ENCODE data around the gene PCNX4. TPM values are rescaled to one million over a fixed set of nuclear protein-coding genes. Genes with fewer than 3 reads are reported as not detected.

The PCNX4 gene
- total RNA-seq, 1 experiment from 2014 or later, result 64.0 TPM

DNA sequence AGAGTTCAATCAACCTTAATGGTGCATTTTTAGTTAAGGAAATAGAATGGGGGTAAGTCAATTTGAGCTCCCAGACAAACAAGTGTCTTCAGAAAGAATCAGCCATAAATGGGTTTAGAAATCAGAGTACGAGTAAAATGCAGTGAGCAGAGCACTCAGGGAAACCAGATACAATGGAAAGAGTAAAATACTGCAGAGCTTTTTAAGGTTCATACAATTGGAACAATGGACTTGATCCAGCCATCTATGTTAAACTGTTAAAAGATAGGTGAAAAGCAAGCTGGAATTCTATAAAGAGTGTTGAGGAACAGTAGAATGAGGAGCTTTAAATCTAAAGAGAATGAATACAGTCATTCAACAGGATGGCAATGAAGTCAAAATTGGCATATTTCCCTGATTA lies 23.8 kb upstream of the PCNX4 start:
- intact Hi-C loops (cut with micrococcal nuclease; ENCODE audit: unreplicated experiment), result loop anchor here (5.0 kb wide), 1 partner anchor 99 kb away; the partner anchor contains the start of gene DHRS7
- CTCF ChIA-PET, result no interaction called here
- Histone ChIP-seq H3K27me3 (replicated peaks; ENCODE audit: insufficient read depth, low read depth, low read length, poor library complexity) (no peaks in the 10 kb centered on the region), H3K4me1 (ENCODE audit: insufficient read depth, low read length, poor library complexity, severe bottlenecking) (no peaks in the 10 kb centered on the region), H3K36me3 (ENCODE audit: insufficient read depth, low read length, poor library complexity, severe bottlenecking) (no peaks in the 10 kb centered on the region), H3K4me3 (ENCODE audit: low read depth, low read length, poor library complexity, severe bottlenecking) (no peak overlapping the region), H3K27ac (ENCODE audit: low read depth, low read length, poor library complexity, severe bottlenecking) (no peak overlapping the region), H3K9me3 (ENCODE audit: low read depth, low read length, poor library complexity, severe bottlenecking) (no peaks in the 10 kb centered on the region)
- POLR2A ChIA-PET (ENCODE audit: low non-redundant PET), result no interaction called here
- TF ChIP-seq EZH2 (IDR thresholded peaks at IDR 0.05; ENCODE audit: borderline replicate concordance, low read depth, low read length, poor library complexity, severe bottlenecking), result no peak
- TF ChIP-seq, protein P1, sequence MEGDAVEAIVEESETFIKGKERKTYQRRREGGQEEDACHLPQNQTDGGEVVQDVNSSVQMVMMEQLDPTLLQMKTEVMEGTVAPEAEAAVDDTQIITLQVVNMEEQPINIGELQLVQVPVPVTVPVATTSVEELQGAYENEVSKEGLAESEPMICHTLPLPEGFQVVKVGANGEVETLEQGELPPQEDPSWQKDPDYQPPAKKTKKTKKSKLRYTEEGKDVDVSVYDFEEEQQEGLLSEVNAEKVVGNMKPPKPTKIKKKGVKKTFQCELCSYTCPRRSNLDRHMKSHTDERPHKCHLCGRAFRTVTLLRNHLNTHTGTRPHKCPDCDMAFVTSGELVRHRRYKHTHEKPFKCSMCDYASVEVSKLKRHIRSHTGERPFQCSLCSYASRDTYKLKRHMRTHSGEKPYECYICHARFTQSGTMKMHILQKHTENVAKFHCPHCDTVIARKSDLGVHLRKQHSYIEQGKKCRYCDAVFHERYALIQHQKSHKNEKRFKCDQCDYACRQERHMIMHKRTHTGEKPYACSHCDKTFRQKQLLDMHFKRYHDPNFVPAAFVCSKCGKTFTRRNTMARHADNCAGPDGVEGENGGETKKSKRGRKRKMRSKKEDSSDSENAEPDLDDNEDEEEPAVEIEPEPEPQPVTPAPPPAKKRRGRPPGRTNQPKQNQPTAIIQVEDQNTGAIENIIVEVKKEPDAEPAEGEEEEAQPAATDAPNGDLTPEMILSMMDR (conservative IDR thresholded peaks at IDR 0.05; ENCODE audit: low read depth, low read length), result no peak
- no peak for DNase-seq (ENCODE audit: low spot score)
- no TSS peak for BruUV-seq (replicated peaks)

DNA sequence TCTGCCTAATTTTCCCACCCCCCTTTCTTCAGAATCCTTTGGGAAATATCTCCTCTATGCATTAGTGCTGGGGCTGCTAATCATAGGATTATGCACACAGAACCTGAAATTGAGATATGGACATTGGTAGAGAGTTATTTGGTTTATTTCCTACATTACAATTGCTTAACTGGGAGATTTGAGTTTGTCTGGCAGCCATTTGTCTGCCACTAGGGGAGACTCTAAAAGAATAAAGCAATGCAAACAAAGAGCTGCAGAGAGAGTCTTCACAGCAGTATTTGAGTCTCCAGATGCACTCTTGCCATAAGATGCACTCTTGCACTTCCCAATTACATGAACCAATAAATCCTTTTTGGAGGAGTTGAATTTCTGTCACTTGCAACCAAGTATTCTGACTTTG lies 12.0 kb upstream of the PCNX4 start:
- H3K4me3 ChIP-seq (ENCODE audit: low read depth, low read length, poor library complexity, severe bottlenecking), result no peak overlapping the region
- BruUV-seq (replicated peaks), result no TSS peak
- intact Hi-C loops (cut with micrococcal nuclease; ENCODE audit: unreplicated experiment), result no loop called here
- no peaks in the 10 kb centered on the region for H3K4me1 ChIP-seq (ENCODE audit: insufficient read depth, low read length, poor library complexity, severe bottlenecking)
- H3K36me3 ChIP-seq (ENCODE audit: insufficient read depth, low read length, poor library complexity, severe bottlenecking), result no peaks in the 10 kb centered on the region
- H3K27ac ChIP-seq (ENCODE audit: low read depth, low read length, poor library complexity, severe bottlenecking), result no peak overlapping the region
- POLR2A ChIA-PET (ENCODE audit: low non-redundant PET), result no interaction called here
- no peaks in the 10 kb centered on the region for H3K27me3 ChIP-seq (replicated peaks; ENCODE audit: insufficient read depth, low read depth, low read length, poor library complexity)
- TF ChIP-seq, protein P1 (conservative IDR thresholded peaks at IDR 0.05; ENCODE audit: low read depth, low read length), result peak; percentile 35; the same call in 1 of the 2 replicates
- no peak for TF ChIP-seq EZH2 (IDR thresholded peaks at IDR 0.05; ENCODE audit: borderline replicate concordance, low read depth, low read length, poor library complexity, severe bottlenecking)
- peaks cover 6% of the 10 kb centered on the region for H3K9me3 ChIP-seq (ENCODE audit: low read depth, low read length, poor library complexity, severe bottlenecking)
- peak; percentile 4 for DNase-seq (ENCODE audit: low spot score)
- CTCF ChIA-PET, result no interaction called here

DNA sequence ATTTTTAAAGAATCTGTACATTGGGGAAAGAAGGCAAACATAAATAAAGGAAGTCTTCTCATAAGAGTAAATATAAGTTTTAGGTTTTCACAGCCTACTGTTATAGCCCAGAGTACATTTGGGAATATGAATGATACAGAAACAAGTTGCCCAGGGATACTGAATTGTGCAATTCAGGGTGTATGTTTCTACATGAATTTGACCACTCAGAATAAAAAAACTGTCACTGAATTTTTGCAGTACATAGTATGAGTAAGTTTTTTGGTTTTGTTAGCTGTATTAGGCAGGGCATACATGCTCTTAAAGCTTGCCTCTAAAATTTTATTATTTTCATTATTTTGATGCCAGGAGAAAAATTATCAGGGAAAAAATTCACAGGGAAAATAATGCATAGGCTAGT lies 6.6 kb upstream of the PCNX4 start:
- Histone ChIP-seq H3K27me3 (replicated peaks; ENCODE audit: insufficient read depth, low read depth, low read length, poor library complexity) (no peaks in the 10 kb centered on the region), H3K36me3 (ENCODE audit: insufficient read depth, low read length, poor library complexity, severe bottlenecking) (no peaks in the 10 kb centered on the region), H3K4me1 (ENCODE audit: insufficient read depth, low read length, poor library complexity, severe bottlenecking) (no peaks in the 10 kb centered on the region), H3K4me3 (ENCODE audit: low read depth, low read length, poor library complexity, severe bottlenecking) (no peak overlapping the region), H3K9me3 (ENCODE audit: low read depth, low read length, poor library complexity, severe bottlenecking) (no peaks in the 10 kb centered on the region), H3K27ac (ENCODE audit: low read depth, low read length, poor library complexity, severe bottlenecking) (no peak overlapping the region)
- CTCF ChIA-PET, result no interaction called here
- BruUV-seq (replicated peaks), result no TSS peak
- intact Hi-C loops (cut with micrococcal nuclease; ENCODE audit: unreplicated experiment), result no loop called here
- TF ChIP-seq, protein P1 (conservative IDR thresholded peaks at IDR 0.05; ENCODE audit: low read depth, low read length), result no peak
- no peak for TF ChIP-seq EZH2 (IDR thresholded peaks at IDR 0.05; ENCODE audit: borderline replicate concordance, low read depth, low read length, poor library complexity, severe bottlenecking)
- POLR2A ChIA-PET (ENCODE audit: low non-redundant PET), result no interaction called here
- DNase-seq (ENCODE audit: low spot score), result no peak

Measured in A673 (cell line).